ENCODE results near the gene PCSK4. TPM values are rescaled to one million over a fixed set of nuclear protein-coding genes. Genes with fewer than 3 reads are reported as not detected.

Gene PCSK4
- polyA plus RNA-seq, 2 of the 4 experiments (the other 2 are of a cell fraction) = 0.76 to 2.1 TPM

DNA sequence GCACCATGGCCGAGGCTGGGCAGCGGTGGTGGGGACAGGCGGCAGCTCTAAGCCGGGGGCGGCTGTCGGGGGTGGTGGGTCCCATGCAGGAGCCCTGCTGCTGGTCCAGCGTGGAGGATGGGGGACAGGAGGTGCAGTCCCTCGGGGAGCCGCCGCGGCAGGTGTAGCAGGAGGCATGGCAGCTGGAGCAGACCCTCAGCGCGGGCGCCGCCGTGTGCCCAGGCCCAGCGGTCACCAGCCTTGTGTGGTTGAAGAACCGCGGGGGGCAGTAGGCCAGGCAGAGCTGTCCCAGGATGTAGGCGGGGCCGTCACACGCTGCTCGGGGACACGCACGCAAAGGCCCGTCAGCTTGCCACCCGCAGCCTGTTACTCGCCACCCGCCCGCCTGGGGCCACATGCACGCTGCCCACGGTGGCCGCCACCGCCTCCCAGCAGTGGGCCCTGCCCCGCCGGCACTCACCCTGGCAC is 8.2 kb downstream of the PCSK4 start:
- no peak for TF ChIP-seq ZNF302 (CRISPR knock-in tag; IDR thresholded peaks at IDR 0.05)
- no peak for TF ChIP-seq MYC (IDR thresholded peaks at IDR 0.05; ENCODE audit: borderline replicate concordance, low read length)
- TF ChIP-seq MAFK (IDR thresholded peaks at IDR 0.05; ENCODE audit: partially characterized antibody) = no peak
- TF ChIP-seq HES2 (IDR thresholded peaks at IDR 0.05) = no peak
- no peak for TF ChIP-seq RNF2 (IDR thresholded peaks at IDR 0.05; ENCODE audit: borderline replicate concordance, low read depth)
- no peak for TF ChIP-seq JUNB (IDR thresholded peaks at IDR 0.05)
- TF ChIP-seq, protein P1, sequence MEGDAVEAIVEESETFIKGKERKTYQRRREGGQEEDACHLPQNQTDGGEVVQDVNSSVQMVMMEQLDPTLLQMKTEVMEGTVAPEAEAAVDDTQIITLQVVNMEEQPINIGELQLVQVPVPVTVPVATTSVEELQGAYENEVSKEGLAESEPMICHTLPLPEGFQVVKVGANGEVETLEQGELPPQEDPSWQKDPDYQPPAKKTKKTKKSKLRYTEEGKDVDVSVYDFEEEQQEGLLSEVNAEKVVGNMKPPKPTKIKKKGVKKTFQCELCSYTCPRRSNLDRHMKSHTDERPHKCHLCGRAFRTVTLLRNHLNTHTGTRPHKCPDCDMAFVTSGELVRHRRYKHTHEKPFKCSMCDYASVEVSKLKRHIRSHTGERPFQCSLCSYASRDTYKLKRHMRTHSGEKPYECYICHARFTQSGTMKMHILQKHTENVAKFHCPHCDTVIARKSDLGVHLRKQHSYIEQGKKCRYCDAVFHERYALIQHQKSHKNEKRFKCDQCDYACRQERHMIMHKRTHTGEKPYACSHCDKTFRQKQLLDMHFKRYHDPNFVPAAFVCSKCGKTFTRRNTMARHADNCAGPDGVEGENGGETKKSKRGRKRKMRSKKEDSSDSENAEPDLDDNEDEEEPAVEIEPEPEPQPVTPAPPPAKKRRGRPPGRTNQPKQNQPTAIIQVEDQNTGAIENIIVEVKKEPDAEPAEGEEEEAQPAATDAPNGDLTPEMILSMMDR (IDR thresholded peaks at IDR 0.05) = no peak
- TF ChIP-seq HOXA7 (CRISPR knock-in tag; IDR thresholded peaks at IDR 0.05) = no peak
- TF ChIP-seq MAZ (IDR thresholded peaks at IDR 0.05; ENCODE audit: borderline replicate concordance, low read depth, low read length) = no peak
- FAIRE-seq (no peak), ATAC-seq (no peak), DNase-seq (ENCODE audit: low read depth in 1 of 2, low spot score in 1 of 2) (no peak)
- Histone ChIP-seq H3K4me2 (no peak overlapping the region), H3K4me3 (no peak overlapping the region), H3K4me1 (peaks cover 11% of the 10 kb centered on the region; the same call in 2 of the 3 replicates), H3K9me3 (no peaks in the 10 kb centered on the region), H3K27ac (no peak overlapping the region)
- CTCF ChIA-PET = no interaction called here
- POLR2A ChIA-PET = no interaction called here
- 98% methylated on average over 20 of the region's 36 CpGs for WGBS (ENCODE audit: missing lambda C conversion rate)

DNA sequence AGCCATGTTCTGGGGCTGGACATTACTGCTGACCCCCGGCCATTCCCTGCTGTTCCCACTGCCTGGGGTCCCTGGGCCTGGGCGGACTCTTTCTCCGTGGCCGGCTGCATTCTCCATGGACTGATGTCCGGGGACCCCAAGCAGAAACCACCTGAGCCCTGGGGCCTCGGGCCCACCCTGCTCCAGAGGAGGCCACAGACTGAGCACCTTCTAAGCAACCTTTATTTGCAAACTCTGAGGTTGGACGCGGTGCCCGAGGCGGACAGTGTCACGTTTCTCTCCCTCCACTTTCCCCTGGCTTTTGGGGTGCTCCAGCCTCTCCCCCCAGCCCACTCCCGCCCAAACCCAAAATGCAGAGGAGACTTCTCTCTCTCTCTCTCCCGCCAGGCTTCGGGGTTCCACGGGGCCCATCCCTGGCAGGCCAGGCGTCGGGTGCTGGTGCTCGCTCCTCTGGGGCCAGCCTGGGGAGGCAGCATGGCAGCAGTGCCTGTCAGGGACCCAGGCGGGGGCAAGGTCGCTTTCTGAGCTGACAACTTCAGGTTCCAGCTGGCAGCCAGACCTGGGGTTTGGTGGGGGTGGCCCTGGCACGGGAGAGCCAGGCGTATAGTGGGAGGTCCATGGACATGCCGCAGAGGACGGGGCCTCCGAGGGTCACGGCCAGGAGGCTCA is 8.8 kb downstream of the PCSK4 start:
- Histone ChIP-seq H3K4me3 (no peak overlapping the region), H3K4me1 (peaks cover 11% of the 10 kb centered on the region; the same call in 2 of the 3 replicates), H3K4me2 (no peak overlapping the region), H3K9me3 (no peaks in the 10 kb centered on the region), H3K27ac (no peak overlapping the region)
- POLR2A ChIA-PET = no interaction called here
- CTCF ChIA-PET = no interaction called here
- TF ChIP-seq, protein P2, sequence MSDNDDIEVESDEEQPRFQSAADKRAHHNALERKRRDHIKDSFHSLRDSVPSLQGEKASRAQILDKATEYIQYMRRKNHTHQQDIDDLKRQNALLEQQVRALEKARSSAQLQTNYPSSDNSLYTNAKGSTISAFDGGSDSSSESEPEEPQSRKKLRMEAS (IDR thresholded peaks at IDR 0.05) = no peak
- TF ChIP-seq E2F6 (IDR thresholded peaks at IDR 0.05; ENCODE audit: borderline replicate concordance, low read depth) = no peak
- FAIRE-seq = no peak
- WGBS (ENCODE audit: missing lambda C conversion rate) = 84% methylated on average over 9 of the region's 26 CpGs
- DNase-seq (ENCODE audit: low read depth in 1 of 2, low spot score in 1 of 2) = no peak
- no peak for ATAC-seq

DNA sequence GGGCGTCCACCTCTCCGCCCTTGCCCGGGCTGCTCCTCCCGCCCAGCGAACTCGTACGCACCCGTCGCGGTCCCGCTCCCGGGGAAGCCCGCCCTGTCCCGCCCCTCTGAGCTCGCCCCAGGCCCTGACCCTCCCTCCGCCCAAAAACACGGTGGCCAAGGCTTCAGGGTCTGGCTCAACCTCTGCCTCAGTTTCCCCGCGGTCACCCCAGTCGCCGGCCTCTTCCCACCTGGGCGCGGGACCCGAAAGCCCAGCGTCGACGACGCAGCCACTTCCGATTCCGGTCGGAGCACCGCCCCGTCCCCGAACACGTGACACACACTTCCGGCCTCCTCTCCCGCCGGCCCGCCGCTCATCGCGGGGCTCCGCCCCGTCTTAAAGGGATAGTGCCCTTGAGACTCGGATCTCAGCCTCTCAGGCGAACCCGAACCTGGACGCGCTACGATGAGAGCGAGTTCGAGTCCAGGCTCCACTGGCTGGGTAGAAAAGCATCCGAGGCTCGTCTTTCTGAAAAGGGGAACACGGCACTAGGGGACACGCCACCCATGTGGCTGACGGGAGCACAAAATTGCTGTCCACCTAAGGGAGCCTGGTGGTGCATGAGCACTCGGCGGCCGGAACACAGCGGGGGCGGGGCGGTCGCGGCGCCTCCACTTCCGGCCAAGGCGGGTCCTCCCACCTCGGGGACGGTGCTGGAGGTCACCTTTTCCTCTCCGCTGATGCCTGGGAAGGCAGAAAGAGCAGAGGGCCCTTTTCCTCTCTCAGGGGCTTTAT is 11.0 kb downstream of the PCSK4 start, which contains the start of gene C19orf25:
C19orf25 (minus strand) TSS at position 282 of the 774 bp plus-strand sequence. CDS start 312 bp downstream, outside the sequence.
- H3K9me3 ChIP-seq = no peaks in the 10 kb centered on the region
- WGBS (ENCODE audit: missing lambda C conversion rate) = 2% methylated on average over 31 of the region's 71 CpGs
- FAIRE-seq (peak; percentile 51), DNase-seq (ENCODE audit: low read depth in 1 of 2, low spot score in 1 of 2) (peak; percentile 84 to 93), ATAC-seq (peak; percentile 89 to 95)
- peaks cover 11% of the 10 kb centered on the region; the same call in 2 of the 3 replicates for H3K4me1 ChIP-seq
- H3K4me2 ChIP-seq = peak within 1 kb of the TSS; percentile 90
- POLR2A ChIA-PET = no interaction called here
- H3K27ac ChIP-seq = peak within 1 kb of the TSS; percentile 88 to 95
- peak within 1 kb of the TSS; percentile 95 for H3K4me3 ChIP-seq
- CTCF ChIA-PET = no interaction called here
- TF ChIP-seq KDM1A (IDR thresholded peaks at IDR 0.05; ENCODE audit: low read depth) (peak; percentile 68), NPAS2 (CRISPR knock-in tag; IDR thresholded peaks at IDR 0.05; ENCODE audit: borderline replicate concordance) (no peak), POLR2A (IDR thresholded peaks at IDR 0.05; ENCODE audit: low read length) (peak; percentile 50), CBX8 (IDR thresholded peaks at IDR 0.05) (no peak), RFX5 (IDR thresholded peaks at IDR 0.05) (no peak), HEYL (CRISPR knock-in tag; IDR thresholded peaks at IDR 0.05) (no peak), FOSL2 (IDR thresholded peaks at IDR 0.05) (no peak), FOSL2 (CRISPR knock-in tag; IDR thresholded peaks at IDR 0.05) (no peak), JUN (IDR thresholded peaks at IDR 0.05) (peak; percentile 34 to 66; a peak in 2 of 5 replicates), GATA3 (IDR thresholded peaks at IDR 0.05; ENCODE audit: borderline replicate concordance) (no peak), FOXS1 (CRISPR knock-in tag; IDR thresholded peaks at IDR 0.05) (no peak), NFE2L2 (conservative IDR thresholded peaks at IDR 0.05; ENCODE audit: low read length) (no peak)
- TF ChIP-seq, protein P3, sequence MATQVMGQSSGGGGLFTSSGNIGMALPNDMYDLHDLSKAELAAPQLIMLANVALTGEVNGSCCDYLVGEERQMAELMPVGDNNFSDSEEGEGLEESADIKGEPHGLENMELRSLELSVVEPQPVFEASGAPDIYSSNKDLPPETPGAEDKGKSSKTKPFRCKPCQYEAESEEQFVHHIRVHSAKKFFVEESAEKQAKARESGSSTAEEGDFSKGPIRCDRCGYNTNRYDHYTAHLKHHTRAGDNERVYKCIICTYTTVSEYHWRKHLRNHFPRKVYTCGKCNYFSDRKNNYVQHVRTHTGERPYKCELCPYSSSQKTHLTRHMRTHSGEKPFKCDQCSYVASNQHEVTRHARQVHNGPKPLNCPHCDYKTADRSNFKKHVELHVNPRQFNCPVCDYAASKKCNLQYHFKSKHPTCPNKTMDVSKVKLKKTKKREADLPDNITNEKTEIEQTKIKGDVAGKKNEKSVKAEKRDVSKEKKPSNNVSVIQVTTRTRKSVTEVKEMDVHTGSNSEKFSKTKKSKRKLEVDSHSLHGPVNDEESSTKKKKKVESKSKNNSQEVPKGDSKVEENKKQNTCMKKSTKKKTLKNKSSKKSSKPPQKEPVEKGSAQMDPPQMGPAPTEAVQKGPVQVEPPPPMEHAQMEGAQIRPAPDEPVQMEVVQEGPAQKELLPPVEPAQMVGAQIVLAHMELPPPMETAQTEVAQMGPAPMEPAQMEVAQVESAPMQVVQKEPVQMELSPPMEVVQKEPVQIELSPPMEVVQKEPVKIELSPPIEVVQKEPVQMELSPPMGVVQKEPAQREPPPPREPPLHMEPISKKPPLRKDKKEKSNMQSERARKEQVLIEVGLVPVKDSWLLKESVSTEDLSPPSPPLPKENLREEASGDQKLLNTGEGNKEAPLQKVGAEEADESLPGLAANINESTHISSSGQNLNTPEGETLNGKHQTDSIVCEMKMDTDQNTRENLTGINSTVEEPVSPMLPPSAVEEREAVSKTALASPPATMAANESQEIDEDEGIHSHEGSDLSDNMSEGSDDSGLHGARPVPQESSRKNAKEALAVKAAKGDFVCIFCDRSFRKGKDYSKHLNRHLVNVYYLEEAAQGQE (IDR thresholded peaks at IDR 0.05) = no peak
- TF ChIP-seq, protein P1 (IDR thresholded peaks at IDR 0.05) = no peak

Data from A549 (cell line).